ENCODE measurements around the gene CD68. TPM values are rescaled to one million over a fixed set of nuclear protein-coding genes. Genes with fewer than 3 reads are reported as not detected.

CD68 gene
- total and polyA plus RNA-seq, 2 experiments from 2014 or later = 0.23 to 0.39 TPM

- Histone ChIP-seq H3K27ac (no peak overlapping the region), H3K4me3 (no peak overlapping the region), H3K27me3 (peaks cover 3% of the 10 kb centered on the region), H3K9me3 (ENCODE audit: low read depth) (no peaks in the 10 kb centered on the region), H3K36me3 (no peaks in the 10 kb centered on the region), H3K4me1 (ENCODE audit: low read depth) (peaks cover 7% of the 10 kb centered on the region)
- TF ChIP-seq, protein P1, sequence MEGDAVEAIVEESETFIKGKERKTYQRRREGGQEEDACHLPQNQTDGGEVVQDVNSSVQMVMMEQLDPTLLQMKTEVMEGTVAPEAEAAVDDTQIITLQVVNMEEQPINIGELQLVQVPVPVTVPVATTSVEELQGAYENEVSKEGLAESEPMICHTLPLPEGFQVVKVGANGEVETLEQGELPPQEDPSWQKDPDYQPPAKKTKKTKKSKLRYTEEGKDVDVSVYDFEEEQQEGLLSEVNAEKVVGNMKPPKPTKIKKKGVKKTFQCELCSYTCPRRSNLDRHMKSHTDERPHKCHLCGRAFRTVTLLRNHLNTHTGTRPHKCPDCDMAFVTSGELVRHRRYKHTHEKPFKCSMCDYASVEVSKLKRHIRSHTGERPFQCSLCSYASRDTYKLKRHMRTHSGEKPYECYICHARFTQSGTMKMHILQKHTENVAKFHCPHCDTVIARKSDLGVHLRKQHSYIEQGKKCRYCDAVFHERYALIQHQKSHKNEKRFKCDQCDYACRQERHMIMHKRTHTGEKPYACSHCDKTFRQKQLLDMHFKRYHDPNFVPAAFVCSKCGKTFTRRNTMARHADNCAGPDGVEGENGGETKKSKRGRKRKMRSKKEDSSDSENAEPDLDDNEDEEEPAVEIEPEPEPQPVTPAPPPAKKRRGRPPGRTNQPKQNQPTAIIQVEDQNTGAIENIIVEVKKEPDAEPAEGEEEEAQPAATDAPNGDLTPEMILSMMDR (IDR thresholded peaks at IDR 0.05; ENCODE audit: low read depth, low read length) = no peak
- DNase-seq (ENCODE audit: low read depth in 1 of 2, low spot score in 1 of 2) = no peak
These were observed 26.8 kb upstream of the CD68 start for GRCh38 chr17:7552621-7553051.

DNA sequence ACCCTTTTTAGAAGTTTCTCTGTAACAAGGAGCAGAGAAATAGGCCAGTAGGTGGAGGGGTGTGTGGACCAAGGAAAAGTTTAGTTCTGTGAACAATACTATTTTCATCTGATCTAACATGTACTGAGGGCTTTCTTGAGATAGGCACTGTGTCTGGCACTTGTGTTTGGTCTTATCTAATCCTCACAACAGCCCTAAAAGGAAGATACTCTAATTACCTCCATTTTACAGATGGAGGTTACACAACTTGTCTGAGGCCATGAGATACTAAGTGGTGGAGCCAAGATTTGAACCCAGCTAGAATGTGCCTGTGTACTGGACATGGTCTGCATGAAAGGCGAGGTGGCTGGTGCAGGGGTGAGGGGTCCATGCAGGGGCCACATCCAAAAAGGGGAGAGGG, 26.1 kb upstream of the CD68 start:
- DNase-seq (ENCODE audit: low read depth in 1 of 2, low spot score in 1 of 2) = no peak
- no peak overlapping the region for H3K4me3 ChIP-seq
- no peak overlapping the region for H3K27ac ChIP-seq
- H3K9me3 ChIP-seq (ENCODE audit: low read depth) = no peaks in the 10 kb centered on the region
- no peaks in the 10 kb centered on the region for H3K36me3 ChIP-seq
- H3K4me1 ChIP-seq (ENCODE audit: low read depth) = peaks cover 12% of the 10 kb centered on the region
- TF ChIP-seq, protein P1 (IDR thresholded peaks at IDR 0.05; ENCODE audit: low read depth, low read length) = no peak
- H3K27me3 ChIP-seq = peaks cover under 1% of the 10 kb centered on the region

DNA sequence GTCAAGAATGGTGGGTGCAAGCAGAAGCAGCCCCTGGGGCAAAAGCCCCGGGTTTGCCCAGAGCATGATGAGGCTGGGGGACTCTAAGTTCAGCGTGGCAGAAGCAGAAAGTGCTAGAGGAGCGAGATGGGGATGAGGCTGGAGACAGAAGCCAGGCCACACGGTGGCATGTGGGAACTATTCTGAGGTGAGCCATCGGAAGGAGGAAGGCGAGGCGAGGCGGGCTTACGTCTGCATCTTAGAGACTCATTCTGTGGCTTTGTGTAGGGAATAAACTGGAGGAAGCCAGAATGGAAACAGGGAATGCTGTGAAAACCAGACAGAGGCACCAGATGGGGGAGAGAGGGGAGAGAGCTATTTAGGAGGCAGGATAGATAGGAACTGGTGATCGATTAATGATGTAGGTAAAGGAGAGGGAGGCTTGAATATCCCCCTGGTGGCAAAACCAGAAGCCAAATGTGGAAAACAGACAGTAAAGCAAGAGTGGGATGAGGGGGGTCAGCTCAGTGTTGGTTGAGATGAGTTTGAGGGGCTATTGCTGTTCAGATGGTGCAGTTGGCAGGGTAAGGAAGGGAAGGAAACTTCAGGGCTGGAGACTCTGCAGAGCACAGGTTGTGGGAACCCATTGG, 24.0 kb upstream of the CD68 start:
- Histone ChIP-seq H3K27ac (no peak overlapping the region), H3K4me3 (no peak overlapping the region), H3K36me3 (no peaks in the 10 kb centered on the region), H3K27me3 (no peaks in the 10 kb centered on the region), H3K4me1 (ENCODE audit: low read depth) (peaks cover 10% of the 10 kb centered on the region), H3K9me3 (ENCODE audit: low read depth) (no peaks in the 10 kb centered on the region)
- no peak for DNase-seq (ENCODE audit: low read depth in 1 of 2, low spot score in 1 of 2)
- TF ChIP-seq, protein P1 (IDR thresholded peaks at IDR 0.05; ENCODE audit: low read depth, low read length) = no peak

DNA sequence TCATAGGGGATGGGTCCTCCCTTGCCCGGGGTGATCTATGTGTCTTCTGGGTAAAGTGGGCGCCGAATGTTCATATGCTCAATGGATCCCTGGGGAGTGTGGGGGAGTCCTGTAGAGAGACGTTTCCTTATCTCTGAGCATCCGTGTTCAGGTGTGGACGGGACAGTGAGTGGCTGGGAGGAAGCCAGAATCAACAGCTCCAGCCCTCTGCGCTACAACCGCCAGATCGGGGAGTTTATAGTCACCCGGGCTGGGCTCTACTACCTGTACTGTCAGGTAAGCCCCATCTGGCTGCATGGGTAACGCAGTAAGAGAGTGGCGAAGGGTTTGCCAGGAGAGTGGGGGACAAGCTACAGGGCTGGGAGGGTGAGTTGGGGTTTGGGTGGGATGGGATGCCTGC, 22.8 kb upstream of the CD68 start:
- Histone ChIP-seq H3K36me3 (no peaks in the 10 kb centered on the region), H3K4me1 (ENCODE audit: low read depth) (peaks cover 14% of the 10 kb centered on the region), H3K4me3 (no peak overlapping the region), H3K9me3 (ENCODE audit: low read depth) (no peaks in the 10 kb centered on the region), H3K27me3 (no peaks in the 10 kb centered on the region), H3K27ac (no peak overlapping the region)
- DNase-seq (ENCODE audit: low read depth in 1 of 2, low spot score in 1 of 2) = no peak
- TF ChIP-seq, protein P1 (IDR thresholded peaks at IDR 0.05; ENCODE audit: low read depth, low read length) = no peak

- H3K27me3 ChIP-seq = no peaks in the 10 kb centered on the region
- H3K27ac ChIP-seq = no peak overlapping the region
- no peaks in the 10 kb centered on the region for H3K36me3 ChIP-seq
- peaks cover 14% of the 10 kb centered on the region for H3K4me1 ChIP-seq (ENCODE audit: low read depth)
- no peak for DNase-seq (ENCODE audit: low read depth in 1 of 2, low spot score in 1 of 2)
- no peak overlapping the region for H3K4me3 ChIP-seq
- TF ChIP-seq, protein P1 (IDR thresholded peaks at IDR 0.05; ENCODE audit: low read depth, low read length) = no peak
- no peaks in the 10 kb centered on the region for H3K9me3 ChIP-seq (ENCODE audit: low read depth)
These were observed 22.2 kb upstream of the CD68 start for GRCh38 chr17:7557147-7557764.
